IMR-90 (cell line): Measurements from ENCODE around the gene AUH. TPM values are rescaled to one million over a fixed set of nuclear protein-coding genes. Genes with fewer than 3 reads are reported as not detected.
A peak's percentile ranks its signal among the peaks of the same experiment; 100 is the strongest.

Experiments
- ATAC-seq: fragments of 200-7000 bp; cut with Tn5 transposase; 2 replicates; pipeline ENCODE4 v1.9.1; 2020; ENCODE audit warnings: low read depth, mild to moderate bottlenecking, moderate library complexity
- Bru-seq: library from RNA; stranded (reverse); fragments of 400-500 nt; gene quantifications from one replicate; lab custom pipeline; 2021; lab: Mats Ljungman, UMichigan
- BruChase-seq, 2 experiments: library from RNA; stranded (reverse); fragments of 400-500 nt; gene quantifications; one replicate each; lab custom pipeline; 2021; lab: Mats Ljungman, UMichigan
- BruUV-seq: library from RNA; stranded (reverse); fragments of 400-500 nt; replicated peaks from 2 replicates; lab custom pipeline; 2021; lab: Mats Ljungman, UMichigan
- CTCF ChIA-PET: fragments of 300-600 bp; formaldehyde crosslinking; extraction: SDS; loops from one replicate; lab custom pipeline; 2021; ENCODE audit warnings: antibody characterized with exemption; lab: Yijun Ruan, JAX
- POLR2A ChIA-PET: fragments of 300-600 bp; sonication (Branson Sonifier 250); formaldehyde crosslinking; loops from one replicate; lab custom pipeline; 2022; ENCODE audit warnings: antibody characterized with exemption; ENCODE audit not compliant: unreplicated experiment; lab: Charles Lee
- DNase-seq: peaks from one replicate; pipeline ENCODE4 v3.0.0; 2013
- H2AFZ ChIP-seq: replicated peaks from 2 replicates; pipeline ENCODE3; 2013; ENCODE audit warnings: low read length, mild to moderate bottlenecking; ENCODE audit not compliant: poor library complexity
- H2AK5ac ChIP-seq: 2 replicates; pipeline ENCODE4 v1.6.1; 2013; ENCODE audit warnings: low read depth, low read length, inconsistent platforms
- H2AK9ac ChIP-seq: replicated peaks from 2 replicates; pipeline ENCODE3; 2013; ENCODE audit warnings: mild to moderate bottlenecking, low read depth, low read length, moderate library complexity; ENCODE audit not compliant: poor library complexity
- H2BK120ac ChIP-seq: 2 replicates; pipeline ENCODE4 v1.6.1; 2013; ENCODE audit warnings: low read depth, low read length, inconsistent platforms
- H2BK15ac ChIP-seq: 3 replicates; pipeline ENCODE4 v1.6.1; 2013; ENCODE audit warnings: low read depth, low read length, inconsistent platforms
- H2BK20ac ChIP-seq: 2 replicates; pipeline ENCODE4 v1.6.1; 2013; ENCODE audit warnings: low read depth, mild to moderate bottlenecking, inconsistent platforms, low read length, moderate library complexity
- H2BK5ac ChIP-seq: 2 replicates; pipeline ENCODE4 v1.6.1; 2013; ENCODE audit warnings: mild to moderate bottlenecking, low read depth, low read length, inconsistent platforms; ENCODE audit not compliant: poor library complexity, severe bottlenecking
- H3K14ac ChIP-seq: replicated peaks from 2 replicates; pipeline ENCODE4 v1.6.1; 2013; ENCODE audit warnings: low read depth, low read length, inconsistent platforms
- H3K18ac ChIP-seq: 2 replicates; pipeline ENCODE4 v1.6.1; 2013; ENCODE audit warnings: low read depth, low read length, control low read depth
- H3K23ac ChIP-seq: 2 replicates; pipeline ENCODE4 v1.6.1; 2013; ENCODE audit warnings: low read depth, low read length, inconsistent platforms
- H3K27ac ChIP-seq: 2 replicates; pipeline ENCODE4 v1.5.1; 2013; ENCODE audit warnings: mild to moderate bottlenecking, control low read depth, low read length; ENCODE audit not compliant: insufficient read depth
- H3K27me3 ChIP-seq: 2 replicates; pipeline ENCODE4 v1.6.1; 2013; ENCODE audit warnings: low read length; ENCODE audit not compliant: control insufficient read depth, insufficient read depth
- H3K36me3 ChIP-seq: 2 replicates; pipeline ENCODE4 v1.6.1; 2013; ENCODE audit warnings: low read length, mixed read lengths; ENCODE audit not compliant: control insufficient read depth, insufficient read depth
- H3K4ac ChIP-seq: 2 replicates; pipeline ENCODE4 v1.6.1; 2013; ENCODE audit warnings: low read depth, low read length, inconsistent platforms
- H3K4me1 ChIP-seq: 2 replicates; pipeline ENCODE4 v1.6.1; 2013; ENCODE audit warnings: low read length, mixed read lengths; ENCODE audit not compliant: control insufficient read depth, insufficient read depth
- H3K4me2 ChIP-seq: 2 replicates; pipeline ENCODE4 v1.6.1; 2013; ENCODE audit warnings: low read depth, mild to moderate bottlenecking, control low read depth, low read length, moderate library complexity
- H3K4me3 ChIP-seq: 2 replicates; pipeline ENCODE4 v1.5.1; 2013; ENCODE audit warnings: low read depth, mild to moderate bottlenecking, control low read depth, low read length, moderate library complexity; ENCODE audit not compliant: insufficient read depth
- H3K56ac ChIP-seq: 2 replicates; pipeline ENCODE4 v1.6.1; 2013; ENCODE audit warnings: low read length, inconsistent platforms; ENCODE audit not compliant: insufficient read depth; ENCODE audit errors: extremely low read depth
- H3K79me1 ChIP-seq, 2 experiments: 2 replicates each; pipeline ENCODE4 v1.6.1; 2013; ENCODE audit warnings: low read length in 2 of 2, inconsistent platforms in 1 of 2, low read depth in 1 of 2
- H3K9ac ChIP-seq: 2 replicates; pipeline ENCODE4 v1.6.1; 2013; ENCODE audit warnings: low read depth, low read length, control low read depth
- H3K9me1 ChIP-seq: 2 replicates; pipeline ENCODE4 v1.6.1; 2013; ENCODE audit warnings: low read length, inconsistent platforms; ENCODE audit not compliant: insufficient read depth
- H3K9me3 ChIP-seq: 2 replicates; pipeline ENCODE4 v1.6.1; 2013; ENCODE audit warnings: low read length; ENCODE audit not compliant: control insufficient read depth, insufficient read depth
- H4K20me1 ChIP-seq: 2 replicates; pipeline ENCODE4 v1.6.1; 2013; ENCODE audit warnings: low read length, inconsistent platforms; ENCODE audit not compliant: insufficient read depth
- H4K5ac ChIP-seq: 2 replicates; pipeline ENCODE4 v1.6.1; 2013; ENCODE audit warnings: mild to moderate bottlenecking, low read depth, low read length, control low read depth
- H4K8ac ChIP-seq, 2 experiments: 2 replicates each; pipeline ENCODE4 v1.6.1; 2013; ENCODE audit warnings: low read depth in 2 of 2, low read length in 2 of 2, control low read depth in 1 of 2, inconsistent platforms in 1 of 2
- H4K91ac ChIP-seq: 2 replicates; pipeline ENCODE4 v1.6.1; 2013; ENCODE audit warnings: low read depth, low read length, inconsistent platforms; ENCODE audit not compliant: insufficient read depth
- CEBPB ChIP-seq: IDR thresholded peaks from 2 replicates; pipeline ENCODE4 v1.6.1; 2012; ENCODE audit warnings: low read depth, low read length, improper control_type of control experiment
- MAZ ChIP-seq: IDR thresholded peaks from 2 replicates; pipeline ENCODE4 v1.6.1; 2012; ENCODE audit warnings: low read depth, mild to moderate bottlenecking, low read length, improper control_type of control experiment, moderate library complexity, borderline replicate concordance
- MXI1 ChIP-seq: IDR thresholded peaks from 2 replicates; pipeline ENCODE4 v1.6.1; 2012; ENCODE audit warnings: low read depth, mild to moderate bottlenecking, low read length, moderate library complexity, borderline replicate concordance
- POLR2A ChIP-seq: IDR thresholded peaks from 2 replicates; pipeline ENCODE4 v1.6.1; 2012; ENCODE audit warnings: mild to moderate bottlenecking, low read depth, low read length
- whole genome bisulfite sequencing, 2 experiments: methylation state at CpG; one replicate each; pipeline versions ENCODE4 v1.1.5 to v1.1.7; 2013; ENCODE audit warnings: missing lambda C conversion rate in 2 of 2; ENCODE audit not compliant: insufficient read length in 1 of 2; ENCODE audit errors: extremely low coverage in 2 of 2; 5-methylcytosine and 5-hydroxymethylcytosine counted together
- dilution Hi-C: fragments of 300-500 bp; cut with HindIII; formaldehyde crosslinking; loops from one replicate; pipeline ENCODE4 v1.14.3; 2018; ENCODE audit warnings: low sequenced_read_pairs; ENCODE audit not compliant: unreplicated experiment
- in situ Hi-C: fragments of 300-500 bp; cut with MboI; formaldehyde crosslinking; loops from 3 replicates; pipeline ENCODE4 v1.14.3; 2019; ENCODE audit warnings: low sequenced_read_pairs, inconsistent platforms, mixed read lengths
- intact Hi-C: fragments of 100-400 bp; cut with micrococcal nuclease; formaldehyde crosslinking; loops from 2 replicates; pipeline ENCODE4 v1.10.0; 2022
- long read RNA-seq: library from polyadenylated mRNA; unstranded; transcript quantifications from one replicate; pipeline ENCODE4 v2.0.0, GENCODE V29; 2021; ENCODE audit not compliant: unreplicated experiment
- polyA plus RNA-seq, 3 experiments: library from polyadenylated mRNA; depleted of rRNA; stranded (reverse); fragments of >200 nt; gene quantifications; 2 replicates each; pipeline ENCODE4 v1.2.3, GENCODE V29; 2012; ENCODE audit warnings: low replicate concordance in 1 of 3
- total RNA-seq: library from RNA; depleted of rRNA; stranded (reverse); fragments of >200 nt; gene quantifications from 2 replicates; pipeline ENCODE4 v1.2.3, GENCODE V29; 2012; rRNA removed

AUH gene, protein sequence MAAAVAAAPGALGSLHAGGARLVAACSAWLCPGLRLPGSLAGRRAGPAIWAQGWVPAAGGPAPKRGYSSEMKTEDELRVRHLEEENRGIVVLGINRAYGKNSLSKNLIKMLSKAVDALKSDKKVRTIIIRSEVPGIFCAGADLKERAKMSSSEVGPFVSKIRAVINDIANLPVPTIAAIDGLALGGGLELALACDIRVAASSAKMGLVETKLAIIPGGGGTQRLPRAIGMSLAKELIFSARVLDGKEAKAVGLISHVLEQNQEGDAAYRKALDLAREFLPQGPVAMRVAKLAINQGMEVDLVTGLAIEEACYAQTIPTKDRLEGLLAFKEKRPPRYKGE
- 8.1 and 12.8 TPM in 2 replicates for total RNA-seq
- polyA plus RNA-seq (2012; rRNA removed): 5.7 and 5.9 TPM in 2 replicates
- 3.6 and 6.3 TPM in 2 replicates for polyA plus RNA-seq (2012; cell fraction: cytosol; rRNA removed)
- 4.0 and 11.1 TPM in 2 replicates for polyA plus RNA-seq (2012; cell fraction: nucleus; rRNA removed; ENCODE audit: low replicate concordance)
- Bru-seq, nascent RNA: percentile 68 among the genes with signal in this experiment
- percentile 62 among the genes with signal in this experiment for BruChase-seq, experiment 1, labeled RNA remaining after a 6-hour chase
- percentile 71 among the genes with signal in this experiment for BruChase-seq, experiment 2, labeled RNA remaining after a 2-hour chase
- long read RNA-seq, transcript AUH-202 (10 exons, 1,577 nt): major isoform, 5 of 9 reads
- long read RNA-seq, partial matches to known transcripts: 0 of 9 reads
- long read RNA-seq, other reads (novel, unspliced or antisense): 4 of 9 reads

- no peaks in the 10 kb centered on the region for H3K9me3 ChIP-seq
- ChIA-PET CTCF (interaction anchor here (2.1 kb wide), 1 partner anchor 272 kb away, joined by 6 read pairs; no protein-coding TSS in a partner anchor), POLR2A (no interaction called here)
- H3K9me1 ChIP-seq: peaks cover 16% of the 10 kb centered on the region
- peak within 1 kb of the TSS; percentile 51 for H3K18ac ChIP-seq
- no TSS peak for BruUV-seq
- H3K4me3 ChIP-seq: peak within 1 kb of the TSS; percentile 100
- H3K36me3 ChIP-seq: 0 out of 2 replicates have a peak, but pooled peaks cover 1% of the 10 kb centered on the region
- H3K4ac ChIP-seq: peak within 1 kb of the TSS; percentile 67
- DNase-seq (peak; percentile 67), ATAC-seq (peak; percentile 100)
- H4K5ac ChIP-seq: peak within 1 kb of the TSS; percentile 96
- H3K56ac ChIP-seq: peak within 1 kb of the TSS; percentile 24; the same call in 1 of the 2 replicates
- H2BK120ac ChIP-seq: peak within 1 kb of the TSS; percentile 72
- 0 out of 2 replicates have a peak within 1 kb of the TSS, but pooled peaks have one; percentile 2 for H2AK5ac ChIP-seq
- peak within 1 kb of the TSS; percentile 99 for H3K4me2 ChIP-seq
- H3K79me1 ChIP-seq: peaks cover 24 to 54% of the 10 kb centered on the region in 2 experiments
- H4K8ac ChIP-seq: peak within 1 kb of the TSS; percentile 97
- H2AFZ ChIP-seq: peak within 1 kb of the TSS; percentile 96
- peak within 1 kb of the TSS; percentile 84 for H3K23ac ChIP-seq
- peak within 1 kb of the TSS; percentile 87 for H3K9ac ChIP-seq
- no peaks in the 10 kb centered on the region for H3K27me3 ChIP-seq
- intact Hi-C loops (loop anchor here (2.0 kb wide), 1 partner anchor 61 kb away; the partner anchor contains the start of gene NFIL3), in situ Hi-C loops (no loop called here), dilution Hi-C loops (no loop called here)
- H2BK20ac ChIP-seq: peak within 1 kb of the TSS; percentile 73
- peak within 1 kb of the TSS; percentile 71; the same call in 1 of the 3 replicates for H2BK15ac ChIP-seq
- peak within 1 kb of the TSS; percentile 80 for H3K27ac ChIP-seq
- peak within 1 kb of the TSS; percentile 60 for H3K14ac ChIP-seq
- peak within 1 kb of the TSS; percentile 74 for H2BK5ac ChIP-seq
- peak; percentile 75; the same call in 1 of the 2 replicates for TF ChIP-seq POLR2A
- no peak for TF ChIP-seq CEBPB
- TF ChIP-seq MXI1: peak; percentile 87; the same call in 1 of the 2 replicates
- TF ChIP-seq MAZ: peak; percentile 96; the same call in 1 of the 2 replicates
- no peaks in the 10 kb centered on the region for H4K20me1 ChIP-seq
- 0% methylated on average over 33 of the region's 82 CpGs; no CpG with 5 or more reads in 1 of the 2 experiments for WGBS, 2 experiments
- H3K4me1 ChIP-seq: peaks cover 6% of the 10 kb centered on the region
- peak within 1 kb of the TSS; percentile 81 for H2AK9ac ChIP-seq
- peak within 1 kb of the TSS; percentile 56 for H4K91ac ChIP-seq
These were observed at the start of gene AUH for GRCh38 chr9:91361291-91362050. TSS of gene AUH (minus strand) at chr9:91361918. CDS start at chr9:91361889, 29 bp downstream.
